MM.1S (cell line): ENCODE data around the gene AKAP6.

Experiments used
- DNase-seq: peaks from one replicate; pipeline ENCODE4 v3.0.0-alpha.2; 2015
- H2AFZ ChIP-seq: fragments of 300-600 bp; sonication (generic); 2 replicates; pipeline ENCODE4 v1.6.0; 2016; ENCODE audit warnings: antibody characterized with exemption, low read length
- H3F3A ChIP-seq: fragments of 300-600 bp; sonication (generic); 2 replicates; pipeline ENCODE4 v1.6.1; 2016; ENCODE audit warnings: mild to moderate bottlenecking, antibody characterized with exemption, low read length, moderate library complexity, mixed read lengths; ENCODE audit not compliant: insufficient read depth
- H3K27ac ChIP-seq: fragments of 300-600 bp; sonication (generic); 2 replicates; pipeline ENCODE4 v1.5.1; 2016; ENCODE audit warnings: mild to moderate bottlenecking, low read length
- H3K27me3 ChIP-seq: fragments of 300-600 bp; sonication (generic); replicated peaks from 2 replicates; pipeline ENCODE4 v1.6.0; 2016; ENCODE audit warnings: low read length; ENCODE audit not compliant: insufficient read depth
- H3K36me3 ChIP-seq: fragments of 300-600 bp; sonication (generic); replicated peaks from 2 replicates; pipeline ENCODE4 v1.6.1; 2016; ENCODE audit warnings: mild to moderate bottlenecking, low read length, mixed read lengths; ENCODE audit not compliant: insufficient read depth
- H3K4me1 ChIP-seq: fragments of 300-600 bp; sonication (generic); 2 replicates; pipeline ENCODE4 v1.6.1; 2016; ENCODE audit warnings: low read length, mixed read lengths
- H3K4me2 ChIP-seq: fragments of 300-600 bp; sonication (generic); 2 replicates; pipeline ENCODE4 v1.6.0; 2016; ENCODE audit warnings: low read depth, low read length
- H3K4me3 ChIP-seq: fragments of 300-600 bp; sonication (generic); 2 replicates; pipeline ENCODE4 v1.5.1; 2016; ENCODE audit warnings: low read length, mixed read lengths
- H3K79me2 ChIP-seq: fragments of 300-600 bp; sonication (generic); 2 replicates; pipeline ENCODE4 v1.6.1; 2016; ENCODE audit warnings: mixed run types, low read length, mixed read lengths
- H3K9ac ChIP-seq: fragments of 300-600 bp; sonication (generic); 2 replicates; pipeline ENCODE4 v1.6.1; 2016; ENCODE audit warnings: low read length, mixed read lengths
- H3K9me2 ChIP-seq: fragments of 300-600 bp; sonication (generic); replicated peaks from 2 replicates; pipeline ENCODE4 v1.6.1; 2016; ENCODE audit warnings: mild to moderate bottlenecking, low read length, mixed read lengths; ENCODE audit not compliant: insufficient read depth
- H3K9me3 ChIP-seq: fragments of 300-600 bp; sonication (generic); replicated peaks from 2 replicates; pipeline ENCODE4 v1.6.1; 2016; ENCODE audit warnings: mild to moderate bottlenecking, low read length, mixed read lengths; ENCODE audit not compliant: insufficient read depth
- H4K20me1 ChIP-seq: fragments of 300-600 bp; sonication (generic); 2 replicates; pipeline ENCODE4 v1.6.1; 2016; ENCODE audit warnings: mild to moderate bottlenecking, low read length, moderate library complexity, mixed read lengths; ENCODE audit not compliant: insufficient read depth
- CTCF ChIP-seq: fragments of 300-600 bp; sonication (generic); IDR thresholded peaks from 2 replicates; pipeline ENCODE4 v1.5.1; 2016; ENCODE audit warnings: antibody characterized with exemption, low read length, mixed read lengths
- EZH2 ChIP-seq: fragments of 300-600 bp; sonication (generic); optimal IDR thresholded peaks from 2 replicates; pipeline ENCODE3; 2017; ENCODE audit warnings: low read depth, mild to moderate bottlenecking, antibody characterized with exemption, low read length, mixed read lengths
- EZH2phosphoT487 ChIP-seq: fragments of 300-600 bp; sonication (generic); IDR thresholded peaks from 2 replicates; pipeline ENCODE4 v1.6.1; 2018; ENCODE audit warnings: antibody characterized with exemption, low read length

Gene AKAP6

GRCh38 chr14:32298346-32298745 lies 30.8 kb upstream of the AKAP6 start:
- Histone ChIP-seq H3K27ac (no peak overlapping the region), H2AFZ (no peak overlapping the region), H3K9me2 (no peaks in the 10 kb centered on the region), H3K9ac (no peak overlapping the region), H3K4me2 (no peak overlapping the region), H3K9me3 (no peaks in the 10 kb centered on the region), H3K27me3 (no peaks in the 10 kb centered on the region), H4K20me1 (no peaks in the 10 kb centered on the region), H3K36me3 (no peaks in the 10 kb centered on the region), H3K79me2 (no peaks in the 10 kb centered on the region), H3K4me3 (no peak overlapping the region), H3F3A (no peaks in the 10 kb centered on the region), H3K4me1 (no peaks in the 10 kb centered on the region)
- TF ChIP-seq EZH2 = no peak
- no peak for TF ChIP-seq CTCF
- no peak for TF ChIP-seq EZH2phosphoT487
- no peak for DNase-seq

- no peak overlapping the region for H2AFZ ChIP-seq
- H3K4me1 ChIP-seq = no peaks in the 10 kb centered on the region
- H3K9me3 ChIP-seq = no peaks in the 10 kb centered on the region
- H3K4me2 ChIP-seq = no peak overlapping the region
- no peaks in the 10 kb centered on the region for H3K79me2 ChIP-seq
- H3K9me2 ChIP-seq = no peaks in the 10 kb centered on the region
- no peak for DNase-seq
- no peak overlapping the region for H3K9ac ChIP-seq
- no peaks in the 10 kb centered on the region for H3F3A ChIP-seq
- H3K27ac ChIP-seq = no peak overlapping the region
- no peaks in the 10 kb centered on the region for H4K20me1 ChIP-seq
- no peaks in the 10 kb centered on the region for H3K27me3 ChIP-seq
- TF ChIP-seq EZH2phosphoT487 (no peak), EZH2 (no peak), CTCF (no peak)
- H3K36me3 ChIP-seq = no peaks in the 10 kb centered on the region
- no peak overlapping the region for H3K4me3 ChIP-seq
These were observed 29.0 kb upstream of the AKAP6 start for GRCh38 chr14:32300136-32300535.

GRCh38 chr14:32303865-32304264 lies 25.2 kb upstream of the AKAP6 start:
- H3K27me3 ChIP-seq = no peaks in the 10 kb centered on the region
- H3K4me1 ChIP-seq = no peaks in the 10 kb centered on the region
- H4K20me1 ChIP-seq = no peaks in the 10 kb centered on the region
- TF ChIP-seq EZH2 (no peak), CTCF (no peak), EZH2phosphoT487 (no peak)
- H3K9me3 ChIP-seq = no peaks in the 10 kb centered on the region
- H3K4me3 ChIP-seq = no peak overlapping the region
- H3K79me2 ChIP-seq = no peaks in the 10 kb centered on the region
- no peaks in the 10 kb centered on the region for H3K36me3 ChIP-seq
- DNase-seq = no peak
- H3K9me2 ChIP-seq = no peaks in the 10 kb centered on the region
- H3F3A ChIP-seq = no peaks in the 10 kb centered on the region
- H2AFZ ChIP-seq = no peak overlapping the region
- H3K9ac ChIP-seq = no peak overlapping the region
- H3K27ac ChIP-seq = no peak overlapping the region
- no peak overlapping the region for H3K4me2 ChIP-seq
